Stomach (tissue), 4 donors: ENCODE data around the gene TENM4.

ENCODE experiments used
- CTCF ChIP-seq, 7 experiments: fragments of 450-650 bp in 4 of 7; fragments of 200-600 bp in 3 of 7; sonication (generic) in 3 of 7; IDR thresholded peaks; one replicate each; pipeline ENCODE4 v1.5.1; 2016 to 2019; ENCODE audit warnings: antibody characterized with exemption in 7 of 7, control low read depth in 2 of 7, mild to moderate bottlenecking in 1 of 7
- EP300 ChIP-seq: sonication (generic); formaldehyde crosslinking; IDR thresholded peaks from one replicate; pipeline ENCODE4 v1.6.1; 2017; ENCODE audit warnings: antibody characterized with exemption
- POLR2AphosphoS5 ChIP-seq, 3 donors: sonication (generic); formaldehyde crosslinking; IDR thresholded peaks; one replicate each; pipeline ENCODE4 v1.6.1; 2016; ENCODE audit warnings: antibody characterized with exemption in 3 of 3

GRCh38 chr11:79449040-79449439 is 8.2 kb upstream of the TENM4 start:
- TF ChIP-seq EP300 (no peak), CTCF (IDR thresholded peaks at IDR 0.05) (no peak), POLR2AphosphoS5 (IDR thresholded peaks at IDR 0.05) (no peak)
